Measurements from ENCODE around the gene ELF3. TPM values are rescaled to one million over a fixed set of nuclear protein-coding genes. Genes with fewer than 3 reads are reported as not detected.
A peak's percentile ranks its signal among the peaks of the same experiment; 100 is the strongest.
"Not testable (repeated sequence)": the region's sequence is repeated elsewhere in the genome, so short reads cannot be mapped to it uniquely, and the experiment has no call there.

The ELF3 gene
- total RNA-seq, 1 experiment from 2014 or later: 0.59 TPM

GRCh38 chr1:202037706-202038296, 27.4 kb downstream of the ELF3 start:
- H3K9me3 ChIP-seq (replicated peaks): no peaks in the 10 kb centered on the region

GRCh38 chr1:202038688-202039346, 28.4 kb downstream of the ELF3 start:
- H3K4me1 ChIP-seq: peaks cover 4% of the 10 kb centered on the region
- no peaks in the 10 kb centered on the region for H3K27me3 ChIP-seq
- no peaks in the 10 kb centered on the region for H3K9me3 ChIP-seq (replicated peaks)
- H3K4me3 ChIP-seq: no peak overlapping the region
- H3K36me3 ChIP-seq: no peaks in the 10 kb centered on the region
- no peak for DNase-seq
- H3K27ac ChIP-seq: no peak overlapping the region

More at GRCh38 chr1:202037706-202038296, 27.4 kb downstream of the ELF3 start:
- Histone ChIP-seq H3K4me1 (peaks cover 4% of the 10 kb centered on the region), H3K27ac (no peak overlapping the region), H3K36me3 (no peaks in the 10 kb centered on the region), H3K4me3 (no peak overlapping the region), H3K27me3 (no peaks in the 10 kb centered on the region)
- no peak for DNase-seq

GRCh38 chr1:202045705-202046104, 35.3 kb downstream of the ELF3 start:
- DNase-seq: no peak
- Histone ChIP-seq H3K27me3 (peaks cover 10% of the 10 kb centered on the region; the same call in 1 of the 2 replicates), H3K4me3 (no peak overlapping the region), H3K4me1 (no peaks in the 10 kb centered on the region), H3K36me3 (no peaks in the 10 kb centered on the region), H3K9me3 (replicated peaks) (0 out of 2 replicates have a peak, but pooled peaks cover 5% of the 10 kb centered on the region), H3K27ac (no peak overlapping the region)

- Histone ChIP-seq H3K27me3 (peaks cover 10% of the 10 kb centered on the region; the same call in 1 of the 2 replicates), H3K4me1 (no peaks in the 10 kb centered on the region), H3K9me3 (replicated peaks) (0 out of 2 replicates have a peak, but pooled peaks cover 5% of the 10 kb centered on the region), H3K36me3 (no peaks in the 10 kb centered on the region), H3K27ac (no peak overlapping the region), H3K4me3 (no peak overlapping the region)
- no peak for DNase-seq
Measured at GRCh38 chr1:202046227-202046626, 35.8 kb downstream of the ELF3 start.

DNA sequence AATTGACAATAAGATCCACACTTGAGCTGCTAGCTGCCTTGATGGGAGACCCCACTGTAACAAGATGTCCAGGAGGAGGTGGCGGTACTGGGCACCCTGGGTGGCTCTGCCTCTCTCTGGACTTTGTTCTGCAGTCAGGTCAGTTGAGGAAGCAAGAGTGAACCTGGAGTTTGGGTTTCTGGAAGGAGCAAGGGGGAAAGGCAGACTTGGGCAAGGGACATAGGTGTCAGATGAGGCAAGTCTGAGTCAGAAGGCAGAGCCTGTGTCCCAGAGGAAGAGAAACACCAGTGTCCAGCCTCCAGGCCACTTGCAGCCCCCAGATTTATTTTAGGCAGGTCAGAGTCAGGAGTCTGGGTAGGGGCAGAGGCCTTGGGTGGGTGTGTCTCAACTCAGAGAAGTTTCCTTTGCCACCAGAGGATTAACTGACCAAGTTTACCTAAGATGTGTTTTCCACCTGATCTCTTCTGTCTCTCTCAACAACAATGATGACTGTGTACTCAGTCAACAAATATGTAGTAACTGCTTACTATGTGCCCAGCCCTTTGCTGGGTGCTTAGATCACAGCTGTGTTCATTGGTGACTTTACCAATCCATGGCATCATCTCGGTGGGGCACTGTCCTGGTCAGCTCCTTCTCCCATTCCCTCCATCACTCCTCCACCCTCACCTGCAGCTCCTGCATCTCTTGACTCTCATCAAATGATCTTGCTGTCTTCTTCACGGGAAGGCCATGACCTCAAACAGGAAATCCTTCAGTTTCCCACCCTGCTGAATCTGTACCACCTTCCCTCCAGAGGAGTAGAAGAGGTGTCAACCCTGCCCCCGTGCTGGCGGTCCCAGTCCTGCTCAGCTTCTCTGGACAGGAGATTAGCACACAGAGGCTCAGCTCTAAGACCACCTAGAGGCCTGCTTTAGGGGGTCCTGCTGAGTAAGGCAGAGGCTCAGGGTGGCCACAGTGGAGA, 36.6 kb downstream of the ELF3 start:
- Histone ChIP-seq H3K4me1 (no peaks in the 10 kb centered on the region), H3K27ac (no peak overlapping the region), H3K36me3 (no peaks in the 10 kb centered on the region), H3K27me3 (peaks cover 10% of the 10 kb centered on the region; the same call in 1 of the 2 replicates), H3K4me3 (no peak overlapping the region), H3K9me3 (replicated peaks) (0 out of 2 replicates have a peak, but pooled peaks cover 5% of the 10 kb centered on the region)
- no peak for DNase-seq

- H3K27ac ChIP-seq: no peak overlapping the region
- no peaks in the 10 kb centered on the region for H3K36me3 ChIP-seq
- DNase-seq: no peak
- H3K4me1 ChIP-seq: no peaks in the 10 kb centered on the region
- H3K9me3 ChIP-seq (replicated peaks): 0 out of 2 replicates have a peak, but pooled peaks cover 5% of the 10 kb centered on the region
- H3K4me3 ChIP-seq: no peak overlapping the region
- peaks cover 10% of the 10 kb centered on the region; the same call in 1 of the 2 replicates for H3K27me3 ChIP-seq
Measured at GRCh38 chr1:202047977-202048376, 37.6 kb downstream of the ELF3 start.

GRCh38 chr1:202049129-202049528, 38.7 kb downstream of the ELF3 start:
- no peak for DNase-seq
- no peak overlapping the region for H3K4me3 ChIP-seq
- H3K9me3 ChIP-seq (replicated peaks): 0 out of 2 replicates have a peak, but pooled peaks cover 5% of the 10 kb centered on the region
- no peaks in the 10 kb centered on the region for H3K36me3 ChIP-seq
- no peaks in the 10 kb centered on the region for H3K4me1 ChIP-seq
- peaks cover 10% of the 10 kb centered on the region; the same call in 1 of the 2 replicates for H3K27me3 ChIP-seq
- H3K27ac ChIP-seq: no peak overlapping the region

DNA sequence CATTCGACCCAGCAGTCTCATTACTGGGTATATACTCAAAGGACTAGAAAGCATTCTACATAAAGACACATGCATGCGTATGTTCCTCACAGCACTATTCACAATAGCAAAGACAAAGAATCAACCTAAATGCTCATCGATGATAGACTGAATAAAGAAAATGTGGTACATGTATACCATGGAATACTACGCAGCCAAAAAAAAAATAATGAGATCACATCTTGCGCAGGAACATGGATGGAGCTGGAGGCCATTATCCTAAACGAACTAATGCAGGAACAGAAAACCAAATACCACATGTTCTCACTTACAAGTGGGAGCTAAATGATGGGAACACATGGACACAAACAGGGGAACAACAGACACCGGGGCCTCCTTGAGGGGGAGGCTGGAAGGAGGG, 43.7 kb downstream of the ELF3 start:
- H3K27ac ChIP-seq: no peak overlapping the region
- no peaks in the 10 kb centered on the region for H3K27me3 ChIP-seq
- H3K9me3 ChIP-seq (replicated peaks): no peaks in the 10 kb centered on the region
- no peak overlapping the region for H3K4me3 ChIP-seq
- H3K4me1 ChIP-seq: peaks cover 24% of the 10 kb centered on the region
- no peak for DNase-seq
- H3K36me3 ChIP-seq: no peaks in the 10 kb centered on the region

- not testable (repeated sequence) for DNase-seq, H3K27me3 ChIP-seq
Measured at GRCh38 chr1:202054673-202055072, 44.3 kb downstream of the ELF3 start.

GRCh38 chr1:202056644-202057334, 46.4 kb downstream of the ELF3 start:
- peak; percentile 86 to 90 for DNase-seq

More at GRCh38 chr1:202054673-202055072, 44.3 kb downstream of the ELF3 start:
- not testable (repeated sequence) for H3K36me3 ChIP-seq; H3K4me3 ChIP-seq; H3K9me3 ChIP-seq (replicated peaks); H3K27ac ChIP-seq
- H3K4me1 ChIP-seq: peaks cover 24% of the 10 kb centered on the region

GRCh38 chr1:202057335-202057704, 46.9 kb downstream of the ELF3 start:
- not testable (repeated sequence) for H3K36me3 ChIP-seq; H3K4me3 ChIP-seq; H3K27me3 ChIP-seq; H3K9me3 ChIP-seq (replicated peaks); DNase-seq
- Histone ChIP-seq H3K4me1 (peaks cover 28% of the 10 kb centered on the region), H3K27ac (peak overlapping the region; percentile 69)

More at GRCh38 chr1:202056644-202057334, 46.4 kb downstream of the ELF3 start:
- Histone ChIP-seq H3K4me1 (peaks cover 26% of the 10 kb centered on the region), H3K9me3 (replicated peaks) (no peaks in the 10 kb centered on the region), H3K4me3 (0 out of 2 replicates have a peak overlapping the region, but pooled peaks have one; percentile 12), H3K27me3 (no peaks in the 10 kb centered on the region), H3K36me3 (no peaks in the 10 kb centered on the region), H3K27ac (peak overlapping the region; percentile 69)

DNA sequence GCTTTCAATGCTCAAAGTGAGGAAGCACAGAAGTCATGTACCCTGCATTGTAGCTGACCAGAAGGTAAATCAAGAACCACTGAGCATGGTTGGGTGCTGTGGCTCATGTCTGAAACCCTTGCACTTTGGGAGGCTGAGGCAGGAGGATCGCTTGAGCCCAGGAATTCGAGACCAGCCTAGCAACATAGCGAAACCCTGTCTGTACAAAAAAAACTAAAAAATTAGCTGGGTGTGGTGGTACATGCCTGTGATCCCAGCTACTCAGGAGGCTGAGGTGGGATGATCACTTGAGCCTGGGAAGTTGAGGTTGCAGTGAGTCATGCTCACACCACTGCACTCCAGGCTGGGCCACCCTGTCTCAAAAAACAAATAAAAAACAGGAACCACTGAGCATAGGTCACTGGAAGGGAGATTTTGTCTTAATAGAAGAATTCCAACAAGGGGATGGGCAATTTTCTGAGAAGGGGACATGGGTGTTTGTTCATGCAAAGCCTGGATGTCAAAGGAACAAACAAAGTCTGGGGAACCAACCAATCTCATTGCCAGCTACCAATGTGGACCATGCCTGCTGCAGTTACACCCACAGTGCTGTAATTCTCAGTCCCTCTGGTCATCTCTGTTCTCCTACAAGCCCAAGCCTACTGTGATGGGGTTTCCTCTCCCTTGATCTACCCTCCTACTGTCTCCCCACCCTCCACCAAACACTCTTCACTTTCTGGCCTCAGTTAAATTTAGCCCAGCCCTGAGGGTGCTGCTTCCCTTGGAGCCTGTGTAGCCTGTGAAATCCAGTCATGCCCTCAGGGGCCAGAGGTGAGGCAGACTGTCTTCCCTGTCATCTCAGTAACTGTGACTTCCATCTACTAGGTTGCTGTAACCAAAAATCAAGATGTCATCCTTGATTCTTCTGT, 47.9 kb downstream of the ELF3 start:
- no peak for DNase-seq
- no peaks in the 10 kb centered on the region for H3K9me3 ChIP-seq (replicated peaks)
- H3K4me3 ChIP-seq: no peak overlapping the region
- H3K27me3 ChIP-seq: no peaks in the 10 kb centered on the region
- H3K27ac ChIP-seq: no peak overlapping the region
- no peaks in the 10 kb centered on the region for H3K36me3 ChIP-seq
- peaks cover 36% of the 10 kb centered on the region for H3K4me1 ChIP-seq

DNA sequence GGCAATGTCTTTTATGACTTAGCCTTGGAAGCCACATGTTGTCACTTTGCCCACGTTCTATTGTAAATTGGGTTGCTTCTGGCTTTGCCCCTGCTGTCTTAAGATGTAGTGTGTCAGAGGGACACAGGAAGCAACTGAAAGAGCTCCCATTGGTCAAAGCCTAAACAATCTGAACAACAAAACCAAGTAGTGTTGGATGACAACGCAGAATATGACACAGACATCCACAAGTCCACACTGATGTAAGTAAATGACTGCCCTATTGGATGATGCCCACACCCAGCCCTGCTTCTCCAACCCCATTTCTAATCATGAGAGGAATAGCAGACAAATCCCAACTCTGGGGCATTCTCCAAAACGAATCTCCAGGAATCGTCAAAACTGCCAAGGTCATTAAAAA, 50.7 kb downstream of the ELF3 start:
- DNase-seq: no peak
- no peaks in the 10 kb centered on the region for H3K36me3 ChIP-seq
- no peaks in the 10 kb centered on the region for H3K27me3 ChIP-seq
- no peaks in the 10 kb centered on the region for H3K9me3 ChIP-seq (replicated peaks)
- H3K4me3 ChIP-seq: no peak overlapping the region
- H3K27ac ChIP-seq: no peak overlapping the region
- peaks cover 45% of the 10 kb centered on the region for H3K4me1 ChIP-seq

Measured in SJCRH30 (cell line).